NB4 (cell line): Measurements from ENCODE around the gene MLYCD.

Experiments
- MYC ChIP-seq: IDR thresholded peaks from 2 replicates; pipeline ENCODE4 v1.6.1; 2011; ENCODE audit warnings: low read depth, low read length
- POLR2A ChIP-seq: IDR thresholded peaks from 2 replicates; pipeline ENCODE4 v1.6.1; 2011; ENCODE audit warnings: mild to moderate bottlenecking; ENCODE audit not compliant: insufficient read length; ENCODE audit errors: extremely low read depth
- TF ChIP-seq, protein P1 (sequence below): IDR thresholded peaks from one replicate; pipeline ENCODE4 v1.5.1; 2012; ENCODE audit warnings: low read depth, low read length
- TF ChIP-seq, protein P2 (sequence below): IDR thresholded peaks from 2 replicates; pipeline ENCODE4 v1.6.1; 2011; ENCODE audit warnings: low read depth, low read length

DNA sequence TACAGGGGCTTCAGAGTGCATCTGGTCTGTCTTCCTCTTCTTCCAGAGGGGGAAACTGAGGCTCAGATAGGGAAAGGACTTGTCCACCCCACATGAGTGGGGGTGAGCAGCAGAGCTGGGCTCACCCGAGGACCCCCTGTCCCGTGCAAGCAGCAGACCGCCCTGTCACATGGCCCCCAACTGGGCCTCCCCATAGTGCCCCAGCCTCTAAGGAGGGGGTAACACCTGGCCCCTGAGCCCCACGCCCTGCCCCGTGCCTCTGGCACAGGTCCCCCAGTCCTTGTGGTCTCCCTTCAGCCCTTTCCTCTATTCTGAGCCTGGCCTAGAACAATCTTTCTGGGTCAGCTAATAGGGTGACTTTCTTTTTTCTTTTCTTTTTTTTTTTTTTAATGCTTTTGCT is 62.7 kb downstream of the MLYCD start:
- TF ChIP-seq POLR2A (no peak), MYC (no peak)
- TF ChIP-seq, protein P1, sequence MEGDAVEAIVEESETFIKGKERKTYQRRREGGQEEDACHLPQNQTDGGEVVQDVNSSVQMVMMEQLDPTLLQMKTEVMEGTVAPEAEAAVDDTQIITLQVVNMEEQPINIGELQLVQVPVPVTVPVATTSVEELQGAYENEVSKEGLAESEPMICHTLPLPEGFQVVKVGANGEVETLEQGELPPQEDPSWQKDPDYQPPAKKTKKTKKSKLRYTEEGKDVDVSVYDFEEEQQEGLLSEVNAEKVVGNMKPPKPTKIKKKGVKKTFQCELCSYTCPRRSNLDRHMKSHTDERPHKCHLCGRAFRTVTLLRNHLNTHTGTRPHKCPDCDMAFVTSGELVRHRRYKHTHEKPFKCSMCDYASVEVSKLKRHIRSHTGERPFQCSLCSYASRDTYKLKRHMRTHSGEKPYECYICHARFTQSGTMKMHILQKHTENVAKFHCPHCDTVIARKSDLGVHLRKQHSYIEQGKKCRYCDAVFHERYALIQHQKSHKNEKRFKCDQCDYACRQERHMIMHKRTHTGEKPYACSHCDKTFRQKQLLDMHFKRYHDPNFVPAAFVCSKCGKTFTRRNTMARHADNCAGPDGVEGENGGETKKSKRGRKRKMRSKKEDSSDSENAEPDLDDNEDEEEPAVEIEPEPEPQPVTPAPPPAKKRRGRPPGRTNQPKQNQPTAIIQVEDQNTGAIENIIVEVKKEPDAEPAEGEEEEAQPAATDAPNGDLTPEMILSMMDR: no peak
- TF ChIP-seq, protein P2, sequence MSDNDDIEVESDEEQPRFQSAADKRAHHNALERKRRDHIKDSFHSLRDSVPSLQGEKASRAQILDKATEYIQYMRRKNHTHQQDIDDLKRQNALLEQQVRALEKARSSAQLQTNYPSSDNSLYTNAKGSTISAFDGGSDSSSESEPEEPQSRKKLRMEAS: no peak
